ENCODE data around the gene MDFI. TPM values are rescaled to one million over a fixed set of nuclear protein-coding genes. Genes with fewer than 3 reads are reported as not detected.

MDFI gene
- total and polyA plus RNA-seq, 9 of the 15 experiments (the other 6 are each of a cell fraction or from before 2014, with no cell fraction given) = not detected

- H3K79me2 ChIP-seq (ENCODE audit: control insufficient read depth, insufficient read depth, low read length) = no peaks in the 10 kb centered on the region
- intact Hi-C loops (cut with micrococcal nuclease) (no loop called here), in situ Hi-C loops (cut with MboI) (no loop called here)
- H3K9ac ChIP-seq (ENCODE audit: insufficient read depth in 1 of 2, low read depth in 2 of 2, low read length in 2 of 2) = no peak overlapping the region
- no peak for TF ChIP-seq ZZZ3 (IDR thresholded peaks at IDR 0.05)
- no peak for TF ChIP-seq POLR3G (IDR thresholded peaks at IDR 0.05; ENCODE audit: extremely low read depth, insufficient read length, insufficient replicate concordance)
- TF ChIP-seq E2F3 (CRISPR knock-in tag; IDR thresholded peaks at IDR 0.05) = no peak
- no peak for TF ChIP-seq ILK (tag; IDR thresholded peaks at IDR 0.05; ENCODE audit: borderline replicate concordance, low read depth)
- TF ChIP-seq PRPF4 (IDR thresholded peaks at IDR 0.05; ENCODE audit: insufficient read depth, low read depth, low read length, poor library complexity, severe bottlenecking) = no peak
- no peak for TF ChIP-seq RAD21 (CRISPR knock-in tag; conservative IDR thresholded peaks at IDR 0.05 in 1 of 2, IDR thresholded peaks at IDR 0.05 in 1 of 2)
- no peak for TF ChIP-seq RFX5 (IDR thresholded peaks at IDR 0.05; ENCODE audit: low read depth, low read length)
- no peak for TF ChIP-seq ETS1 (conservative IDR thresholded peaks at IDR 0.05; ENCODE audit: control insufficient read depth, low read depth, low read length)
- no peak for TF ChIP-seq ZNF3 (CRISPR knock-in tag; IDR thresholded peaks at IDR 0.05)
- TF ChIP-seq ZNF57 (CRISPR knock-in tag; IDR thresholded peaks at IDR 0.05) = no peak
- H3K4me1 ChIP-seq (replicated peaks in 1 of 2; ENCODE audit: control insufficient read depth in 2 of 2, insufficient read depth in 2 of 2, low read length in 2 of 2) = peaks cover 0 to 13% of the 10 kb centered on the region in 2 experiments; a peak in 2 of 5 replicates
- no peak for DNase-seq (ENCODE audit: extremely low read depth in 1 of 4, low spot score in 3 of 4)
- 2% methylated on average over 6 of the region's 8 CpGs for WGBS (ENCODE audit: insufficient coverage, low coverage, missing lambda C conversion rate)
- no TSS peak for BruUV-seq (replicated peaks)
- H3K4me2 ChIP-seq (ENCODE audit: insufficient read depth, low read length) = no peak overlapping the region
- H3K36me3 ChIP-seq (ENCODE audit: control insufficient read depth, insufficient read depth, low read length) = no peaks in the 10 kb centered on the region
- FAIRE-seq = no peak
- no peak overlapping the region for H3K4me3 ChIP-seq
- H3K27me3 ChIP-seq (ENCODE audit: control insufficient read depth in 2 of 2, insufficient read depth in 2 of 2, low read length in 2 of 2) = peaks cover 66 to 85% of the 10 kb centered on the region in 2 experiments
- CTCF ChIA-PET (ENCODE audit: low intra/inter-chr PET ratio) = no interaction called here
- POLR2A ChIA-PET = interaction anchor here (0.5 to 1.4 kb wide), 2 partner anchors 11 to 295 kb away, joined by 3 read pairs; no protein-coding TSS in a partner anchor
- H2AFZ ChIP-seq (ENCODE audit: low read depth, low read length) = no peak overlapping the region
- no peaks in the 10 kb centered on the region for H3K9me3 ChIP-seq (replicated peaks; ENCODE audit: control insufficient read depth, insufficient read depth, low read depth, low read length)
- H3K27ac ChIP-seq (ENCODE audit: extremely low read depth, low read depth, low read length) = no peak overlapping the region
- no peaks in the 10 kb centered on the region for H3K9me1 ChIP-seq (ENCODE audit: control insufficient read depth, insufficient read depth, low read length)
- ATAC-seq = no peak
- peaks cover 16% of the 10 kb centered on the region; the same call in 1 of the 2 replicates for H4K20me1 ChIP-seq (replicated peaks; ENCODE audit: control insufficient read depth, insufficient read depth, low read length)
These were observed 16.9 kb downstream of the MDFI start for GRCh38 chr6:41655176-41655575.
